Effector CD4-positive, alpha-beta T cell (primary cell): ENCODE data around the gene ATP7A.

Experiments used
- DNase-seq: peaks from one replicate; pipeline ENCODE4 v3.0.0-alpha.2; 2020

Gene ATP7A

GRCh38 chrX:77945910-77946545 lies 35.5 kb downstream of the ATP7A start:
- no peak for DNase-seq

- DNase-seq: no peak
Observed at GRCh38 chrX:77946571-77946970, 36.1 kb downstream of the ATP7A start.

DNA sequence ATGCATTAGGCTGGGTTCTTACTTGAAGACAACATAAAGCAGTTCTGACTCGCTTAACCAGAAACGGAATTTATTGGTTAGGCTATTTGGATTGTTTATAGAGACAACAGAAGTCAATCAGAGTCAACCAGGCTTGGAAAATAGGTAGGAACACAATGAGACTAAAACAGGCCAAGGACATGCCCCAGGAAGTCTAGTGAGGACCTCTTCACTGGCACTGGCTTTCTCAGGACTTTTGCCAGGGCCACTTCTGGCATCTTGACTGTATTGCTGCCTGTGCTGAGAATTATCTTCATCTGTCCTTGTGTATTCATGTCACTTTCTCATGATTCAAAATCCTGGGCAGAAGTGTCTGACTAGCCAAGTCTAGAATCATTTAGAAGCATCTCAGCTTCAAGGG lies 39.3 kb downstream of the ATP7A start:
- no peak for DNase-seq

- DNase-seq: no peak
Observed at GRCh38 chrX:77952173-77952572, 41.7 kb downstream of the ATP7A start.

- DNase-seq: no peak
Observed at GRCh38 chrX:77953302-77953701, 42.8 kb downstream of the ATP7A start.

DNA sequence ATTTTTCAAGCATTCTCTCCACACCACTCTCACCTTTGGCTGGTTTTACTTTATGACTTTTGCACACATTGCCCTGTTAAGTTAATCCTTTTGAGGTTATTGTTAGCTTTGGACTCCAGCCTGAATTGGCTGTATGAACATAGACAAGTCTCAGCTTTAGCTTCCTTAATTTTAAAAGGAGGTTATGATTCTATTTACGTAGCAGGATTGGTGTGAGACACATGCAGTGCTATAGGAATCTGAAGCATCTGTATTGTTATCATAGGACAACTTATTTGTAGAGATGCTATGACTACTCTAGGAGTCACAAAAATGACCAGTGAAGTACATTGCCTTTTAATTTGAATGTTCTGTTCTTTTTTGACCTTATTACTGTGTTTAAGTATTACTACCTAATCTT lies 43.2 kb downstream of the ATP7A start:
- DNase-seq: no peak

DNA sequence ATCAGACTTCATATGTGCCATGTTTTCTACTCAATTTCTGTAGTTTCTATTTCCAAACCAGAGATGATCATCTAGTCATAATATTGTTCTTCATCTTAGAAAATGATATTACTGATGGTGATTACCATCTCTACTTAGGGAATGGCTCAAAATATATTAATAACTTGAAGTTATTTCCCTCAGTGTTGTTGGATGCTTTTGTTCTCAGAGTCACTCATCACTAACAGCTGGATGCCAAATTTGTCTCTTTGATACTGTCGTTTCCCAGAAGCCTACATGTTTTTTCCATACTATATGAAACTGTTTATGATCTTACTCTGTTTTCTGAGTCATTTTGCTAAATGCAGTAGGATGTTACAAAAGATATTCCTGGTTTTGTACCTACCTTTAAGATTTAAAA lies 50.1 kb downstream of the ATP7A start:
- DNase-seq: no peak

- DNase-seq: no peak
Observed at GRCh38 chrX:77961063-77961462, 50.6 kb downstream of the ATP7A start.

DNA sequence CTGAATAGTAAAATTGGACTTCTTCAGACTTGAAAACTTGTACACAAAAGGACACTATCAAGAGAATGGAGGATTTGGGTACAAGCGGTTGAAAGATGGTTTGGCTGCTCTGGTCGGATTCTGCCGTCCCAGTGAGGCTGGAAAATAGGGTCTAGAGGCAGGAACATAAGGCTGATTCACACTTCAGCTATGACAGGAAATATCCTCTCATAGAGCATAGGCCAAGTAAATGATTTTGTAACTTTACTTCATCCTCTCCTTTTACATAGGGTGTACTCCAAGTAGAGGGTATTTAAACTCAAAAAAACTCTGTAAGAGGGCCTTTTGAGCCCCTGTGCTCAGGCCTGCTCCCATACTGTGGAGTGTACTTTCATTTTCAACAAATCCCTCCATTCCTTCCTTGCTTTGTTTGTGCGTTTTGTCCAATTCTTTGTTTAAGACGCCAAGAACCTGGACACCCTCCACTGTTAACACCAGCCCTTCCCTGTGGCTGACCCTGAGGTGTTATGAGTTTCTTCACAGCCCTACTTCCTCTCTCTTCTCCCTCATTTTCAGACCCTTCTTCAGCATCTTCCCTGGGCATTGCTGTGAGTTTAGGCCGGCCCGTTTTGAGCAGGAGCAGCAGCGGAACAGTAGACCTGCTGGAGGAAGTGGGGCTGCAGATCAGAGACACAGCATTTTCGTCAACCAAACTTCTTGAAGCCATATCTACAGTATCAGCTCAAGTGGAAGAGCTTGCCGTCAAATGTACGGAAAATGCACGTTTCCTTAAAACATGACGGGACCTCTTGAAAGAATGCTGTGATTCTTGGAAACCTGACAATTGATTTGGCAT lies 51.8 kb downstream of the ATP7A start:
- DNase-seq: no peak

DNA sequence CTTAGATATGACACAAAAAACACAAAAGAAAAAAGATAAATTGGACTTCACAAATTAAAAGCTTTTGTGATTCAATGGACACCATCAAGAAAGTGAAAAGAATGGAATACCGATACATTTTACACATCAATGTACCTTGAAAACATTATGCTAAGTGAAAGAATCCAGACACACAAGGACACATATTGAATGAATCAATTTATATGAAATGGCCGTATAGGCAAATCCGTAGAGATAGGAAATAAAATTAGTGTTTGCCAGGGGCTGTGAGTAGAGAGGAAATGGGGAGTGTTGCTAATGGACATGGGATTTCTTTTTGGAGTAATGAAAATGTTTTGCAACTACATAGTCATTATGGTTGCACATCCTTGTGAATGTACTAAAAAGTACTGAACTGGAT lies 55.9 kb downstream of the ATP7A start:
- no peak for DNase-seq

DNA sequence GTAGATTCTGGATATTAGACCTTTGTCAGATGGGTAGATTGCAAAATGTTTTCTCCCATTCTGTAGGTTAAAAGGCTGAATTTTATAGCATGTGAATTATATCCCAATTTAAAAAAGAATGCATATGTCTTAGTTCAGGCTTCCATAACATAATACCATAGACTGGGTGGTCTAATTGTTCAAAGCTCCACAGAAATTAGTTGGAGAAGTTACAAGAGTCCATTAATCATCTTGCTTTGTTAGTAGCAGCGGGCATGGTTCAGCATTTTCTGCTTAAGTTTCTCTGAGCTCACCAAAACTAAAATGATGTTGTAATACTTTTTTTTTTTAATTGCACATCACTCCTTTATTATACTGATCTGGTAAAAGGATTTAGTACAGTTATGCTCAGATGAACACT lies 57.1 kb downstream of the ATP7A start:
- DNase-seq: no peak

DNA sequence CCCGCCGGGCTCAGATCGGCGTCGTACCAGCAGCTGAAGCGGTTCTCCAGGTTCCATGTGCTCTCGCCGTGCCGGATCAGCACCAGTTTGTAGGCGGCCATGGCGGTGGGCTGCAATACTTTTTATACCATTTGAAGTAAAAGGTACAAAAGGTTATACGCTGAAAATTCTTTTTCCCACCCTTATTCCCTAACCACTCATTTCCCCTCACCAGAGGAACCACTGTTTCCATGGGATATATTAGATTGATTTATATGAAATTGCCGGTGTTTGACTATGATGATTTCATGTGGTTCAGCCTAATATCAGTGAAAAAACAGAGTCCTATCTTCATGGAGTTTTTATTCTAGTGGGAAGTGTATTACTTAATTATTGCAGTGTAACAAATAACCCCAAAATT lies 59.0 kb downstream of the ATP7A start, which contains the start of gene PGAM4:
PGAM4 (minus strand) TSS at position 101 of the 400 bp plus-strand sequence; CDS start at position 101, 0 bp downstream.
- no peak for DNase-seq

DNA sequence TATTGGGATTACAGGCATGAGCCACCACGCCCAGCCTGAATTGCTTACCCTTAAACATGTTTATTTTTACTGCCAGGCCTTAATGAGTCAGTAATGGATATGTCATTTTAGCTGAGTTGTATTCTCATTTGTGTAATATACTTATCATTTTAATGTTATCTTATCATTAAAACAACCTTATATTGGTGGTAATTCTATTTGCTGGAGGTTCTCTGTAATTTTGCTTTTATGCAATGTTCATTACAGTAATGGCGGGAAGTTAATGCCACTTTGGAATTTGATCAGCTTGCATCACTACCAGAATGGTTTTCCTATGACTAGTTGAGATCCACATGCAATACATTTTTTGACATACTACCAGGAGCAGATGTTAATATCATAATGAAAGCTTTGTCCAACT lies 65.3 kb downstream of the ATP7A start:
- DNase-seq: no peak

DNA sequence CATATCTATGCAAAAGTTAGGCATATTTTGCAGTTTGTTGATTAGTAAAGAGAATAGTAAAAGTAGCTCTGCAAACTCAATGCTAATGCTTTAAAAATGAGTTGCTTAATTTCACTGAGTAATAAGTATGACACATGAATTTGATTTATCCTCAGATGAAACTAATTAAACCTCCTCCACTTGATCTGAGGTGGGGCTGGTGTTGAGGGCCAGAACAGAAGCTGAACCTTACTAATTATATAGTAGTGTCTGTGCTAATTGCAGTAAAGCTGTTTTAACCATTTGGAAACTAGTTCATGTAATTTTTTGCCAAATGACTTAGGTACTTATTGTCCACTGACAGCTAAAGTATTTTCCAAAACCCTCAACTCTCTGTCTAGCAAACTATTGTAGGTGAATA lies 66.6 kb downstream of the ATP7A start:
- no peak for DNase-seq

DNA sequence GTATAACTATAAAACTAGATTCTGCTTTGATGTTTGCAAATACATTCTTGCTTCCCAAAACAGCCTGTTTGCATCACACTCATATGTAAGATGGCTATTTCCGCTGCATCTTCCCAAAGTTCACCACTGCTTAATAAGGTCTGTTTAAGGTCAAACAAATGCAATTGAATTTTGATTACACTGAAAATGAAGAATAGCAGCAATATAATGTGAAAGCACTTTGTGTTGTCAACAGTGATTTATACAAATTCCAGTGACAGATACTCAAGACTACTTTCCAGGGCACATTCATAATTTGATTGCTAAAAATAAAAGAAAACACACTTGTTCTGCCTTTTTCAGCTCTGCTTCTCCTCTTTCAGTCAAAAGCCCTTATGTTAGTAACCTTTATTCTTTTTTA lies 67.0 kb downstream of the ATP7A start:
- no peak for DNase-seq

DNA sequence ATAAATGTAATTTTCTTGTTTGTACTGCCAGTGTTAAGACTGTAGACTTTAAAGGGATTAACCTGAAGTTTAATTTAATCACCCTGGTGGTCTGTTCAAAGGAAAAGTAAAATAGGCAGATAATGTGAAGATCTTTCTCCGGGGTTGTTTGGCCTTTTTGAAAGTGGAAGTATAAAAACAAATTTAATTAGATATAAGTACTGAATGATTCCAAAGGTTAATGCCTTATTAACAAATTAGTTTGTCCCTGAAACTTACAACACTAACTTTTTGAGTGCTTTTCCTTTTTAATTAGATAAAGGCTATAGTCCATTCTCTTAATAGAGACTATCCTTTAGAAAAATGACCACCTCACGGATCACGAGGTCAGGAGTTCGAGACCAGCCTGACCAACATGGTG lies 69.4 kb downstream of the ATP7A start:
- no peak for DNase-seq

- DNase-seq: no peak
Observed at GRCh38 chrX:78011846-78012245, 101.4 kb downstream of the ATP7A start.

- no peak for DNase-seq
Observed at GRCh38 chrX:78019586-78020483, 109.3 kb downstream of the ATP7A start.

DNA sequence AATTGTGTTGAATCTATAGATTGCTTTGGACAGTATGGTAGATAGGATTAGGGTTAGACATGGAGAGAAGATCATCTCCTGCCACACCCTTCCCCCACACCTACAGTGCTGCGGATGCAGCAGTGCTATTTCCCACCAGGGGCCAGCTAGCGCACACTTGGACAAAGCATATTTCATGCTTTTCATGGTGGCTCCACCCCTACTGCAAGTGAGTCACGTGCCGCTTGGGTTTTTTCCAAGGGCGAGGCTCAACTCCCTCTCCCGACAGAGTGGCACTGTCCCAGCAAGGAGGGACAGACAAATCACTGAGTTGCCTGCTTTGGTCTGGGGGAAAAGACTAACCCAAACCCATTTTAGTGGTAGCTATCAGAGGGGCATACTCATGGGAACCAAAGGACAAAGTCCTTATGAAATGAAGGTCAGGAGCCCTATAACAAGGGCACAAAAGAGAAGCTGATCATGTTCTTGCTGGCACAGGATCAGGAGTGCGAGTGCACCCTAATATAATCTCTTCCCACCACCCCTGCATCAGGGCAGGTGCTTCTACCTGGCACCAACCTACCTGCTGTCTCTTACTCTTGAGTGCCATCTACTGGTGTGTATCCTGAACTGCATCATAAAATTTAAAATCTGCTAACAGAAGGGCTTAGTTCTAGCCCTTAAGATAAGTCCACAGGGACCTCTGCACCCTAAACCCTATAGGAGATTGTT lies 114.0 kb downstream of the ATP7A start:
- DNase-seq: peak; percentile 2

DNA sequence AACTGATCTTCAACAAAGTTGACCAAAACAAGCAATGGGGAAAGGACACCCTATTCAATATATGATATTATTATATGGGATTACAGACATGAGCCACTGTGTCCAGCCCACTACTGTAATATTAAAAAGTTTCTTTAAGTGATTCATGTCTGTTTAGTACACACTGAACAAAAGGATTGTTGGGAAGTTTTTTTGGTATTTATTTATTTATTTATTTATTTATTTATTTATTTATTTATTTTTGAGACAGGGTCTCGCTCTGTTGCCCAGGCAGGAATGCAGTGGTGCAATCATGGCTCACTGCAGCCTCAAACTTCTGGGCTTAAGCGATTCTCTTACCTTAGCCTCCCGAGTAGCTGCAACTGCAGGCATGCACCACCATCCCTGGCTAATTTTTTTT lies 117.3 kb downstream of the ATP7A start:
- no peak for DNase-seq

GRCh38 chrX:78029663-78030062 lies 119.2 kb downstream of the ATP7A start:
- DNase-seq: no peak

DNA sequence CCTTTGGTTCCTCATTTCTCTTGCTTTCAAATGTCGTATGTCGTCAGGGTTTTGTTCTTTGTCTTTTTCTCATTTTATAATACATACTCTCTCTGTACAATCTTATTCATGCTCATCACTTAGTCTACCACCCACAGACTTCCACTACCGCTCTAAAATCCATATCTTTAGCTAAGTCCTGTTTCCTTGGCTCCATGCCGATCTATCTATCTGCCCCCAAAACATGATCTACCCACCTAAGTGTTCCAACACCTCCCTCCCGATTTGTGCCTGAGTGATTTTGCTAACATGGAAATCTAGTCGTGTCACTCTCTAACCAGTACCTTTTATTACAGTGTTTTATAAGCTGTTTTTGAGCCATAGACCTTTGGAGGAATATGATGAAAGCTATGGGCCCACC lies 124.6 kb downstream of the ATP7A start:
- no peak for DNase-seq

DNA sequence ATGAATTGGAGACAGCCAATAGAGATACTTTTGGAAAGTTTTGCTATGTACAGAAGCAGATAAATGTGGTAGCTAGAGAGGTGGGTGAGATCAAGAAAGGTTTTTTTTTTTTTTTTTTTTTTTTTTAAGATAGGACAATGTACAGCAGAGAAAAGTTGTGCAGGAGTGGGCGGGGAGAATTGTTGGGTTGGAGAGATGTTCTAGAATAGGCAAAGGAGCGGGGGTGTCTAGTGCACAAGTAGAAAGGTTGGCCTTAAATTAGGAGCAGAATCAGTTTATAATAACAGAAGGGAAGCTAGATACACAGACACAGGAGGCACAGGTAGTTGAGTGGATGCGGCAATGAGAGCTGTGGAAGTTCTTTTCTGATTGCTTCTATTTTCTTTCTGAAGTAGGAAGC lies 127.4 kb downstream of the ATP7A start:
- DNase-seq: no peak
